OCI-LY7 (cell line): ENCODE results near the gene OPHN1.

Experiments used
- EZH2phosphoT487 ChIP-seq: fragments of 200-600 bp; sonication (generic); IDR thresholded peaks from 2 replicates; pipeline ENCODE4 v1.6.1; 2018; ENCODE audit warnings: low read depth, borderline replicate concordance, mild to moderate bottlenecking, mixed run types, antibody characterized with exemption, low read length, moderate library complexity, mixed read lengths
- TF ChIP-seq, protein P1 (sequence below): fragments of 200-600 bp; sonication (generic); conservative IDR thresholded peaks from 2 replicates; pipeline ENCODE4 v1.5.1; 2014; ENCODE audit warnings: mild to moderate bottlenecking, antibody characterized with exemption, low read length, moderate library complexity, mixed read lengths

DNA sequence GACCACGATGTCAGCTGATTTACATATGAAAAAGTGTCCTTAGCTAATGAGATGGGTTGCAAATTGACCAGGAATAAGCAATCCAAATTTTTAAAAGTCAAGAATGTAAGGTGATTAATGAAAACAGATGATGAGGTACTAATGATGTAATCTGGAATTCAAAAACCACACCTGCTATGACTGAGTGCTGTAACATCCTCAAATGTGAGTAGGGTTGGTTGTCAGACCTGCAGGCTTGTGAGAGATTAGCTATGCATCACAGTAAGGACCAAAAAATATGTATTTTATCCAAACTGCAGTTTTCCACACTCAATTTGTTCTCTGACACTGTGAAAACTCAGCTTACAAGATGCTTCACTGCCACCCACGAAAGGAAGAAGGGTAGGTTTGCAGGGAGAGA, 242.5 kb downstream of the OPHN1 start:
- TF ChIP-seq, protein P1, sequence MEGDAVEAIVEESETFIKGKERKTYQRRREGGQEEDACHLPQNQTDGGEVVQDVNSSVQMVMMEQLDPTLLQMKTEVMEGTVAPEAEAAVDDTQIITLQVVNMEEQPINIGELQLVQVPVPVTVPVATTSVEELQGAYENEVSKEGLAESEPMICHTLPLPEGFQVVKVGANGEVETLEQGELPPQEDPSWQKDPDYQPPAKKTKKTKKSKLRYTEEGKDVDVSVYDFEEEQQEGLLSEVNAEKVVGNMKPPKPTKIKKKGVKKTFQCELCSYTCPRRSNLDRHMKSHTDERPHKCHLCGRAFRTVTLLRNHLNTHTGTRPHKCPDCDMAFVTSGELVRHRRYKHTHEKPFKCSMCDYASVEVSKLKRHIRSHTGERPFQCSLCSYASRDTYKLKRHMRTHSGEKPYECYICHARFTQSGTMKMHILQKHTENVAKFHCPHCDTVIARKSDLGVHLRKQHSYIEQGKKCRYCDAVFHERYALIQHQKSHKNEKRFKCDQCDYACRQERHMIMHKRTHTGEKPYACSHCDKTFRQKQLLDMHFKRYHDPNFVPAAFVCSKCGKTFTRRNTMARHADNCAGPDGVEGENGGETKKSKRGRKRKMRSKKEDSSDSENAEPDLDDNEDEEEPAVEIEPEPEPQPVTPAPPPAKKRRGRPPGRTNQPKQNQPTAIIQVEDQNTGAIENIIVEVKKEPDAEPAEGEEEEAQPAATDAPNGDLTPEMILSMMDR: no peak
- TF ChIP-seq EZH2phosphoT487: no peak
